Ovary (tissue), 9 donors: ENCODE results near the gene SOX30. TPM values are rescaled to one million over a fixed set of nuclear protein-coding genes. Genes with fewer than 3 reads are reported as not detected.

Experiments
- DNase-seq, 5 donors: peaks; one replicate each; pipeline ENCODE4 v3.0.0-alpha.2; 2019 to 2020
- H3K27ac ChIP-seq, 2 donors: fragments of 200-600 bp; one replicate each; pipeline versions ENCODE4 v1.5.1 to v1.8.0; 2019 to 2022
- H3K27me3 ChIP-seq: fragments of 200-600 bp; one replicate; pipeline ENCODE4 v1.8.0; 2022
- H3K36me3 ChIP-seq: fragments of 200-600 bp; sonication (generic); one replicate; pipeline ENCODE4 v1.5.1; 2019
- H3K4me1 ChIP-seq: one replicate; pipeline ENCODE4 v1.8.1; 2013; ENCODE audit warnings: mild to moderate bottlenecking, moderate library complexity; ENCODE audit not compliant: insufficient read depth
- H3K4me3 ChIP-seq: fragments of 200-600 bp; sonication (generic); one replicate; pipeline ENCODE4 v1.5.1; 2017
- H3K9me3 ChIP-seq, 2 donors: fragments of 200-600 bp in 1 of 2; sonication (generic) in 1 of 2; one replicate each; pipeline versions ENCODE4 v1.5.1 to v1.8.1; 2013 to 2019; ENCODE audit warnings: mild to moderate bottlenecking in 1 of 2, moderate library complexity in 1 of 2
- CTCF ChIP-seq, 3 donors: fragments of 450-650 bp in 2 of 3; fragments of 200-600 bp in 1 of 3; IDR thresholded peaks; one replicate each; pipeline versions ENCODE4 v1.5.1 to v1.8.0; 2016 to 2022; ENCODE audit warnings: antibody characterized with exemption in 3 of 3, mild to moderate bottlenecking in 1 of 3
- EP300 ChIP-seq: sonication (generic); formaldehyde crosslinking; IDR thresholded peaks from one replicate; pipeline ENCODE4 v1.6.1; 2017; ENCODE audit warnings: antibody characterized with exemption
- POLR2A ChIP-seq: fragments of 450-650 bp; IDR thresholded peaks from one replicate; pipeline ENCODE4 v1.6.1; 2017; ENCODE audit warnings: antibody characterized with exemption, mild to moderate bottlenecking, moderate library complexity
- WGBS, 3 donors: extraction: QIAGEN DNeasy Blood & Tissue Kit in 1 of 3; methylation state at CpG; one replicate each; pipeline versions ENCODE4 v1.1.5 to v1.1.7; 2013 to 2017; 5-methylcytosine and 5-hydroxymethylcytosine counted together
- intact Hi-C, 4 donors: fragments of 100-400 bp; cut with DNase I; formaldehyde crosslinking; loops; one replicate each; pipeline versions ENCODE4 v1.11.0 to v1.15.1; 2022 to 2023
- polyA plus RNA-seq, 2 donors: library from polyadenylated mRNA; stranded (reverse); fragments of 200-250 nt in 1 of 2; fragments of 350-450 nt in 1 of 2; fragmentation: Illumina TruSeq in 1 of 2; extraction: RNeasy Lipid Tissue Mini Kit (QIAGEN cat#74804) in 1 of 2; gene quantifications; one replicate each; pipeline ENCODE4 v1.2.3, GENCODE V29; 2013 to 2014
- total RNA-seq, 7 donors: library from RNA; depleted of rRNA in 2 of 7; stranded (reverse); fragments of >200 nt in 2 of 7; fragmentation: NEBNext Ultra II Directional in 3 of 7; extraction: Animal tissue kit (Norgen Biotek cat#: 25700) in 3 of 7; gene quantifications; one replicate each; pipeline versions ENCODE4 v1.1.0 to v1.2.4, GENCODE V29; 2016 to 2023
- donor health status: DM: no; HTN: no; CAD: no; lungs with moderate emphysema.
- donor health status: DM: no; HTN: no; CAD: no.
- donor health status: Bipolar disorder and iron deficiency.
- donor health status: DM: yes; HTN: yes; CAD: no.
- donor health status: DM: no; HTN: no; CAD: no.
- donor health status: DM: yes; HTN: yes; CAD: no.

Gene SOX30
- total and polyA plus RNA-seq, 9 donors = 0.11 to 0.15 (median 0.12) TPM; not detected in 4

GRCh38 chr5:157618191-157618765 lies 34.0 kb downstream of the SOX30 start:
- H3K27me3 ChIP-seq = no peaks in the 10 kb centered on the region
- no peak overlapping the region for H3K27ac ChIP-seq
- TF ChIP-seq EP300 = no peak
- TF ChIP-seq CTCF (IDR thresholded peaks at IDR 0.05) = no peak
- no peak for TF ChIP-seq POLR2A
- H3K9me3 ChIP-seq = no peaks in the 10 kb centered on the region
- 95 to 97% (median 96%) methylated on average over 8 of the region's 8 CpGs for WGBS, 3 donors
- DNase-seq = no peak
- intact Hi-C loops = no loop called here
- H3K4me3 ChIP-seq = no peak overlapping the region
- no peaks in the 10 kb centered on the region for H3K4me1 ChIP-seq
- no peaks in the 10 kb centered on the region for H3K36me3 ChIP-seq

- Histone ChIP-seq H3K27ac (no peak overlapping the region), H3K27me3 (no peaks in the 10 kb centered on the region), H3K4me3 (no peak overlapping the region), H3K36me3 (no peaks in the 10 kb centered on the region), H3K4me1 (no peaks in the 10 kb centered on the region), H3K9me3 (no peaks in the 10 kb centered on the region)
- no peak for DNase-seq
- WGBS, 3 donors = 63 to 72% (median 70%) methylated on average over 4 of the region's 4 CpGs
- TF ChIP-seq POLR2A (no peak), CTCF (IDR thresholded peaks at IDR 0.05) (no peak), EP300 (no peak)
- intact Hi-C loops = no loop called here
Observed at GRCh38 chr5:157616785-157617184, 35.5 kb downstream of the SOX30 start.

GRCh38 chr5:157613385-157614245 lies 38.6 kb downstream of the SOX30 start:
- Histone ChIP-seq H3K4me1 (no peaks in the 10 kb centered on the region), H3K36me3 (no peaks in the 10 kb centered on the region), H3K27me3 (no peaks in the 10 kb centered on the region), H3K9me3 (no peaks in the 10 kb centered on the region), H3K4me3 (no peak overlapping the region), H3K27ac (no peak overlapping the region)
- intact Hi-C loops = no loop called here
- TF ChIP-seq POLR2A (no peak), EP300 (no peak), CTCF (IDR thresholded peaks at IDR 0.05) (no peak)
- DNase-seq = no peak
- WGBS, 3 donors = 82 to 85% (median 84%) methylated on average over 11 of the region's 11 CpGs

GRCh38 chr5:157612581-157612980 lies 39.7 kb downstream of the SOX30 start:
- TF ChIP-seq POLR2A (no peak), CTCF (IDR thresholded peaks at IDR 0.05) (no peak), EP300 (no peak)
- 80 to 88% (median 87%) methylated on average over 5 of the region's 5 CpGs for WGBS, 3 donors
- Histone ChIP-seq H3K4me1 (no peaks in the 10 kb centered on the region), H3K27me3 (no peaks in the 10 kb centered on the region), H3K4me3 (no peak overlapping the region), H3K9me3 (no peaks in the 10 kb centered on the region), H3K36me3 (no peaks in the 10 kb centered on the region), H3K27ac (no peak overlapping the region)
- no peak for DNase-seq
- intact Hi-C loops = no loop called here
